DND-41 (cell line): Measurements from ENCODE around the gene TPK1.

Experiments
- CTCF ChIP-seq: IDR thresholded peaks from 2 replicates; pipeline ENCODE4 v1.5.1; 2012; ENCODE audit warnings: borderline replicate concordance, low read length, moderate library complexity, mild to moderate bottlenecking; ENCODE audit not compliant: poor library complexity, severe bottlenecking; ENCODE audit errors: extremely low read depth
- EZH2 ChIP-seq: IDR thresholded peaks from 3 replicates; pipeline ENCODE4 v1.6.1; 2012; ENCODE audit warnings: borderline replicate concordance, low read depth, mild to moderate bottlenecking, moderate library complexity, low read length, inconsistent platforms; ENCODE audit not compliant: severe bottlenecking

GRCh38 chr7:144738146-144738545, 97.7 kb downstream of the TPK1 start:
- TF ChIP-seq CTCF (no peak), EZH2 (no peak)
